Measurements from ENCODE around the gene BBIP1.

GRCh38 chr10:110880012-110880411 is 39.0 kb downstream of the BBIP1 start:
- no peak for TF ChIP-seq CTCF (IDR thresholded peaks at IDR 0.05; ENCODE audit: low read length)
- TF ChIP-seq EZH2 (IDR thresholded peaks at IDR 0.05; ENCODE audit: borderline replicate concordance, low read length) = no peak

Measured in OCI-LY1 (cell line).